Right hindlimb (tissue), 1 donor: ENCODE measurements around the gene MSRB1.
"Not testable (repeated sequence)": the region's sequence is repeated elsewhere in the genome, so short reads cannot be mapped to it uniquely, and the experiment has no call there.

Experiments
- DNase-seq: peaks from one replicate; pipeline ENCODE4 v3.0.0-alpha.2; 2018

The MSRB1 gene

GRCh38 chr16:1960665-1961630, 17.9 kb upstream of the MSRB1 start:
- DNase-seq = peak; percentile 34

GRCh38 chr16:1959269-1960039, 16.5 kb upstream of the MSRB1 start, which contains the start of gene NDUFB10:
Gene NDUFB10 (plus strand): TSS chr16:1959538. CDS start chr16:1959625, 87 bp downstream.
- DNase-seq = peak; percentile 92

GRCh38 chr16:1958715-1959268, 15.8 kb upstream of the MSRB1 start:
- peak; percentile 42 for DNase-seq

- DNase-seq = peak; percentile 20
These were observed 15.1 kb upstream of the MSRB1 start for GRCh38 chr16:1958143-1958491.

- not testable (repeated sequence) for DNase-seq
These were observed 14.6 kb upstream of the MSRB1 start for GRCh38 chr16:1957434-1958142.

- peak; percentile 18 for DNase-seq
These were observed 10.7 kb upstream of the MSRB1 start for GRCh38 chr16:1953734-1954133.

- DNase-seq = peak; percentile 17
These were observed 7.6 kb upstream of the MSRB1 start for GRCh38 chr16:1950559-1950958.

GRCh38 chr16:1950047-1950446, 7.0 kb upstream of the MSRB1 start:
- DNase-seq = peak; percentile 18

- no peak for DNase-seq
These were observed 6.5 kb upstream of the MSRB1 start for GRCh38 chr16:1949507-1949906.

GRCh38 chr16:1947369-1947670, 4.3 kb upstream of the MSRB1 start:
- DNase-seq = no peak

GRCh38 chr16:1946495-1947368, 3.7 kb upstream of the MSRB1 start:
- no peak for DNase-seq

- no peak for DNase-seq
These were observed 2.8 kb upstream of the MSRB1 start for GRCh38 chr16:1945559-1946391.

- DNase-seq = no peak
These were observed 1.7 kb upstream of the MSRB1 start for GRCh38 chr16:1944612-1945199.

- DNase-seq = peak; percentile 30
These were observed 771 bp downstream of the MSRB1 start for GRCh38 chr16:1942047-1942809.

- peak; percentile 20 for DNase-seq
These were observed 1.6 kb downstream of the MSRB1 start for GRCh38 chr16:1941162-1942046.

GRCh38 chr16:1940273-1941161, 2.5 kb downstream of the MSRB1 start:
- no peak for DNase-seq

GRCh38 chr16:1939833-1940232, 3.2 kb downstream of the MSRB1 start:
- DNase-seq = not testable (repeated sequence)

GRCh38 chr16:1938910-1939309, 4.1 kb downstream of the MSRB1 start:
- no peak for DNase-seq
